GM13977 (cell line): ENCODE results near the gene CLCN1.

ENCODE experiments used
- DNase-seq: peaks from one replicate; pipeline ENCODE4 v3.0.0; 2012; ENCODE audit warnings: low spot score
- CTCF ChIP-seq: IDR thresholded peaks from 2 replicates; pipeline ENCODE4 v1.5.1; 2012; ENCODE audit warnings: mild to moderate bottlenecking, control low read depth; ENCODE audit not compliant: insufficient read depth; ENCODE audit errors: extremely low read depth, missing control alignments
- in situ Hi-C: fragments of 300-500 bp; cut with MboI; formaldehyde crosslinking; loops from one replicate; pipeline ENCODE4 v1.12.0; 2022; ENCODE audit warnings: low sequenced_read_pairs, low pct_unique_long_range_greater_than_20kb, mixed read lengths, inconsistent platforms; ENCODE audit not compliant: unreplicated experiment

The CLCN1 gene

GRCh38 chr7:143323653-143324052, 7.7 kb downstream of the CLCN1 start:
- in situ Hi-C loops = no loop called here
- no peak for TF ChIP-seq CTCF
- no peak for DNase-seq

GRCh38 chr7:143325240-143325639, 9.3 kb downstream of the CLCN1 start:
- TF ChIP-seq CTCF = no peak
- in situ Hi-C loops = no loop called here

GRCh38 chr7:143327903-143328302, 12.0 kb downstream of the CLCN1 start:
- DNase-seq = no peak
- in situ Hi-C loops = no loop called here
- no peak for TF ChIP-seq CTCF

More at GRCh38 chr7:143325240-143325639, 9.3 kb downstream of the CLCN1 start:
- DNase-seq = no peak

GRCh38 chr7:143329471-143330170, 13.7 kb downstream of the CLCN1 start:
- no peak for DNase-seq
- no peak for TF ChIP-seq CTCF
- in situ Hi-C loops = no loop called here

GRCh38 chr7:143331179-143331801, 15.4 kb downstream of the CLCN1 start:
- TF ChIP-seq CTCF = no peak
- in situ Hi-C loops = no loop called here
- DNase-seq = no peak

DNA sequence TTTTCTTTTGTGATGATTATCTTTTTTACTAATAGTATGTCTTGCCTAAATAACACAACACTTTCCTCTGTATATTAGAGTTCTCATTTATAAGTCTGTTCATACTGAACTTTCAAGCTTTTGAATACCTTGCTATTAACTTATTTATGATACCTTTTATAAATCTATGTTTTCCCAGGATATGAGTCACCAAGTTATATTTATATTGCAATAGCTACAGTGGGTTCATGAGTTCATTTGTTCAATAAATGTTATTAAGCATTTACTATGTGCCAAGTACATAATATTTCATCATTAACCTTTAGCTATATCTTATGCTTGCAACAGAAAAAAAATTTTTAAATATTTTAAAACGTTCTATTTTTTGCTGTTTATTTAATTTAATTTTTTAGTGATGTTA, 18.3 kb downstream of the CLCN1 start:
- no peak for DNase-seq
- in situ Hi-C loops = no loop called here
- no peak for TF ChIP-seq CTCF
